ENCODE results near the gene PAFAH1B1.
A peak's percentile ranks its signal among the peaks of the same experiment; 100 is the strongest.

- TF ChIP-seq RAD21 (IDR thresholded peaks at IDR 0.05; ENCODE audit: insufficient read depth, low read depth, low read length) (no peak), MYC (IDR thresholded peaks at IDR 0.05; ENCODE audit: insufficient read depth, insufficient read length, insufficient replicate concordance, low read length, severe bottlenecking) (no peak), EZH2 (IDR thresholded peaks at IDR 0.05; ENCODE audit: borderline replicate concordance, control insufficient read depth, low read depth, low read length) (no peak), SIN3A (IDR thresholded peaks at IDR 0.05; ENCODE audit: low read depth, low read length) (no peak), PBX3 (IDR thresholded peaks at IDR 0.05; ENCODE audit: insufficient replicate concordance, low read depth, low read length) (no peak), TAF1 (IDR thresholded peaks at IDR 0.05; ENCODE audit: borderline replicate concordance, low read depth, low read length) (no peak), HCFC1 (IDR thresholded peaks at IDR 0.05; ENCODE audit: low read length) (0 out of 2 replicates have a peak, but pooled peaks have one; percentile 22), SMARCA5 (IDR thresholded peaks at IDR 0.05) (0 out of 2 replicates have a peak, but pooled peaks have one; percentile 43), CBX5 (IDR thresholded peaks at IDR 0.05; ENCODE audit: low read depth) (no peak), CTCF (IDR thresholded peaks at IDR 0.05 in 2 of 3, conservative IDR thresholded peaks at IDR 0.05 in 1 of 3; ENCODE audit: control insufficient read depth in 2 of 3, extremely low read depth in 1 of 3, insufficient read depth in 1 of 3, low read depth in 3 of 3, low read length in 3 of 3) (peak; percentile 2 to 27 (median 5); a peak in 2 of 6 replicates), POLR2AphosphoS5 (IDR thresholded peaks at IDR 0.05; ENCODE audit: low read length) (peak; percentile 65; the same call in 1 of the 2 replicates), POLR2A (IDR thresholded peaks at IDR 0.05; ENCODE audit: low read depth, low read length) (peak; percentile 83), FOXM1 (IDR thresholded peaks at IDR 0.05; ENCODE audit: low read depth, low read length) (no peak)
- TF ChIP-seq, protein P1, sequence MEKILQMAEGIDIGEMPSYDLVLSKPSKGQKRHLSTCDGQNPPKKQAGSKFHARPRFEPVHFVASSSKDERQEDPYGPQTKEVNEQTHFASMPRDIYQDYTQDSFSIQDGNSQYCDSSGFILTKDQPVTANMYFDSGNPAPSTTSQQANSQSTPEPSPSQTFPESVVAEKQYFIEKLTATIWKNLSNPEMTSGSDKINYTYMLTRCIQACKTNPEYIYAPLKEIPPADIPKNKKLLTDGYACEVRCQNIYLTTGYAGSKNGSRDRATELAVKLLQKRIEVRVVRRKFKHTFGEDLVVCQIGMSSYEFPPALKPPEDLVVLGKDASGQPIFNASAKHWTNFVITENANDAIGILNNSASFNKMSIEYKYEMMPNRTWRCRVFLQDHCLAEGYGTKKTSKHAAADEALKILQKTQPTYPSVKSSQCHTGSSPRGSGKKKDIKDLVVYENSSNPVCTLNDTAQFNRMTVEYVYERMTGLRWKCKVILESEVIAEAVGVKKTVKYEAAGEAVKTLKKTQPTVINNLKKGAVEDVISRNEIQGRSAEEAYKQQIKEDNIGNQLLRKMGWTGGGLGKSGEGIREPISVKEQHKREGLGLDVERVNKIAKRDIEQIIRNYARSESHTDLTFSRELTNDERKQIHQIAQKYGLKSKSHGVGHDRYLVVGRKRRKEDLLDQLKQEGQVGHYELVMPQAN (conservative IDR thresholded peaks at IDR 0.05) = peak; percentile 67; the same call in 1 of the 2 replicates
Observed at GRCh38 chr17:2592971-2593820, at the start of gene PAFAH1B1.
